ENCODE results near the gene EMILIN2.

- no peak for TF ChIP-seq CTCF (conservative IDR thresholded peaks at IDR 0.05)
- TF ChIP-seq EZH2 (IDR thresholded peaks at IDR 0.05; ENCODE audit: low read depth): no peak
Measured at GRCh38 chr18:2910751-2911425, 64.1 kb downstream of the EMILIN2 start.

Measured in PC-9 (cell line).